PC-9 (cell line): Measurements from ENCODE around the gene IFI27L1. TPM values are rescaled to one million over a fixed set of nuclear protein-coding genes. Genes with fewer than 3 reads are reported as not detected.

Experiments
- BruUV-seq: library from RNA; stranded (reverse); fragments of 400-500 nt; replicated peaks from 2 replicates; lab custom pipeline; 2021; lab: Mats Ljungman, UMichigan
- CTCF ChIA-PET: fragments of 300-600 bp; sonication (Branson Sonifier 250); formaldehyde crosslinking; loops from one replicate; lab custom pipeline; 2022; ENCODE audit warnings: antibody characterized with exemption; lab: Charles Lee
- POLR2A ChIA-PET: fragments of 300-600 bp; sonication (Branson Sonifier 250); formaldehyde crosslinking; loops from one replicate; lab custom pipeline; 2022; ENCODE audit warnings: antibody characterized with exemption; ENCODE audit not compliant: unreplicated experiment; lab: Charles Lee
- DNase-seq, 2 experiments: peaks; one replicate each; pipeline versions ENCODE4 v3.0.0 to v3.0.0-alpha.2; 2015 to 2022; ENCODE audit warnings: mixed read lengths in 1 of 2
- H2AFZ ChIP-seq: fragments of 200-600 bp; sonication (generic); 2 replicates; pipeline ENCODE4 v1.8.1; 2017; ENCODE audit warnings: antibody characterized with exemption
- H3F3A ChIP-seq: fragments of 200-600 bp; sonication (generic); 2 replicates; pipeline ENCODE4 v1.8.1; 2017; ENCODE audit warnings: antibody characterized with exemption, mild to moderate bottlenecking, low read depth; ENCODE audit not compliant: insufficient read depth
- H3K27ac ChIP-seq: fragments of 200-600 bp; sonication (generic); 2 replicates; pipeline ENCODE4 v1.6.1; 2016; ENCODE audit warnings: mixed run types
- H3K27me3 ChIP-seq: fragments of 200-600 bp; sonication (generic); 2 replicates; pipeline ENCODE4 v1.6.1; 2016; ENCODE audit warnings: low read depth, mixed run types; ENCODE audit not compliant: insufficient read depth
- H3K36me3 ChIP-seq: fragments of 200-600 bp; sonication (generic); 2 replicates; pipeline ENCODE4 v1.6.1; 2016; ENCODE audit warnings: low read depth, mixed run types
- H3K4me1 ChIP-seq: fragments of 200-600 bp; sonication (generic); replicated peaks from 2 replicates; pipeline ENCODE4 v1.6.1; 2016; ENCODE audit warnings: mixed run types; ENCODE audit not compliant: insufficient read depth
- H3K4me2 ChIP-seq: fragments of 200-600 bp; sonication (generic); 2 replicates; pipeline ENCODE4 v1.6.1; 2017; ENCODE audit warnings: mixed run types
- H3K4me3 ChIP-seq: fragments of 200-600 bp; sonication (generic); 2 replicates; pipeline ENCODE4 v1.6.1; 2016; ENCODE audit warnings: mixed run types
- H3K79me2 ChIP-seq: fragments of 200-600 bp; sonication (generic); 2 replicates; pipeline ENCODE4 v1.6.1; 2017; ENCODE audit warnings: low read depth, mixed run types
- H3K9me2 ChIP-seq: fragments of 200-600 bp; sonication (generic); 2 replicates; pipeline ENCODE4 v1.8.1; 2017; ENCODE audit warnings: mild to moderate bottlenecking; ENCODE audit not compliant: insufficient read depth
- H3K9me3 ChIP-seq: fragments of 200-600 bp; sonication (generic); 2 replicates; pipeline ENCODE4 v1.8.1; 2016; ENCODE audit warnings: low read depth; ENCODE audit not compliant: insufficient read depth
- H4K20me1 ChIP-seq: fragments of 200-600 bp; sonication (generic); 2 replicates; pipeline ENCODE4 v1.8.1; 2017; ENCODE audit not compliant: insufficient read depth
- EZH2 ChIP-seq: fragments of 200-600 bp; sonication (generic); IDR thresholded peaks from 2 replicates; pipeline ENCODE4 v1.8.0; 2017; ENCODE audit warnings: antibody characterized with exemption, low read depth
- intact Hi-C: fragments of 100-400 bp; cut with micrococcal nuclease; formaldehyde crosslinking; loops from one replicate; pipeline ENCODE4 v1.10.0; 2022; ENCODE audit not compliant: unreplicated experiment
- total RNA-seq: library from RNA; stranded (reverse); gene quantifications from 2 replicates; pipeline ENCODE4 v1.2.3, GENCODE V29; 2021
- TF ChIP-seq, protein P1 (sequence below): fragments of 200-600 bp; sonication (generic); conservative IDR thresholded peaks from 2 replicates; pipeline ENCODE4 v1.6.1; 2017; ENCODE audit warnings: mixed run types, antibody characterized with exemption, mild to moderate bottlenecking, moderate library complexity

IFI27L1 gene
- total RNA-seq, 1 experiment from 2014 or later = 9.7 TPM

DNA sequence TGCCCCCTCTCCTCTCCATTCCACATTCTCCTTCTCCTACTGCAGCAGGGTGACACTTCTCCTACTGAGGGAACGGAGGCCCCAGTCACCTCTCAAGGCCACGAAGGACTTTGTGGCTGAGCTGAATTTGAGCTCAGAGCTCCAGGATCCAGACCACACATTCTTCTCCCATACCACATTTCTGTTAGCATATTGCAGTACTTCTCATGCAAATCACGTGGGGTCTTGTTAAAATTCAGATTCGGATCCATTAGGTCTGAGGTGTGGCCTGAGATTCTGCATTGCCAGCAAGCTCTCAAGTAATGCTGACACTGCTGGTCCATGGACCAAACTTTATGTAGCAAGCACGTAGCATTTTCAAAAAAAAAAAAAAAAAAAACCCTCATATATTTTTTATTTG, 57.9 kb downstream of the IFI27L1 start:
- H3K27me3 ChIP-seq = no peaks in the 10 kb centered on the region
- DNase-seq = no peak
- no peaks in the 10 kb centered on the region for H3K4me1 ChIP-seq
- no peak overlapping the region for H3K27ac ChIP-seq
- no TSS peak for BruUV-seq
- no peaks in the 10 kb centered on the region for H4K20me1 ChIP-seq
- no peaks in the 10 kb centered on the region for H3K36me3 ChIP-seq
- intact Hi-C loops = loop anchor here (5.0 kb wide), 1 partner anchor 87 kb away; no protein-coding TSS in a partner anchor
- no peak overlapping the region for H3K4me3 ChIP-seq
- TF ChIP-seq, protein P1, sequence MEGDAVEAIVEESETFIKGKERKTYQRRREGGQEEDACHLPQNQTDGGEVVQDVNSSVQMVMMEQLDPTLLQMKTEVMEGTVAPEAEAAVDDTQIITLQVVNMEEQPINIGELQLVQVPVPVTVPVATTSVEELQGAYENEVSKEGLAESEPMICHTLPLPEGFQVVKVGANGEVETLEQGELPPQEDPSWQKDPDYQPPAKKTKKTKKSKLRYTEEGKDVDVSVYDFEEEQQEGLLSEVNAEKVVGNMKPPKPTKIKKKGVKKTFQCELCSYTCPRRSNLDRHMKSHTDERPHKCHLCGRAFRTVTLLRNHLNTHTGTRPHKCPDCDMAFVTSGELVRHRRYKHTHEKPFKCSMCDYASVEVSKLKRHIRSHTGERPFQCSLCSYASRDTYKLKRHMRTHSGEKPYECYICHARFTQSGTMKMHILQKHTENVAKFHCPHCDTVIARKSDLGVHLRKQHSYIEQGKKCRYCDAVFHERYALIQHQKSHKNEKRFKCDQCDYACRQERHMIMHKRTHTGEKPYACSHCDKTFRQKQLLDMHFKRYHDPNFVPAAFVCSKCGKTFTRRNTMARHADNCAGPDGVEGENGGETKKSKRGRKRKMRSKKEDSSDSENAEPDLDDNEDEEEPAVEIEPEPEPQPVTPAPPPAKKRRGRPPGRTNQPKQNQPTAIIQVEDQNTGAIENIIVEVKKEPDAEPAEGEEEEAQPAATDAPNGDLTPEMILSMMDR = no peak
- no peak for TF ChIP-seq EZH2
- H3K4me2 ChIP-seq = no peak overlapping the region
- ChIA-PET POLR2A (no interaction called here), CTCF (no interaction called here)
- no peaks in the 10 kb centered on the region for H3F3A ChIP-seq
- H3K9me3 ChIP-seq = no peaks in the 10 kb centered on the region
- H3K9me2 ChIP-seq = no peaks in the 10 kb centered on the region
- no peak overlapping the region for H2AFZ ChIP-seq
- H3K79me2 ChIP-seq = no peaks in the 10 kb centered on the region

DNA sequence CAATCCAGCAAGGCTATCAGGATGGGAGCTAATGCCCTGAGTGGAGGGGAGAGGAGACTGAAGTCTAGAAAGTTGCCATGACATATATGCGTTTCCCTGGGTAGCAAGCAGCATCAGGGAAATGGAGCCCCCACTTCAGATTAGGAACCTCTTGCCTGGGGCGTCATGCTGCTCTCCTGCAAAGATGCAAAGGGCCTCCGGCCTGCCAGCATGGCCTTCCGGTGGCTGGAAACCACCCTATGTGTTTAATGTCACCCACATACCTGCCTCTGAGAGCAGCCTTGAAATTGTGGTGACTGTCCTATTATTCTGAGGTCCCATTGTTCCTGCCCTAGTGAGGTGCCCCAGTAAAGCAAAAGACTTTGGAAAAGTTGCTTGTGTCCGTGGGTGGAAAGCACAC, 58.3 kb downstream of the IFI27L1 start:
- no peaks in the 10 kb centered on the region for H3K36me3 ChIP-seq
- H3K4me3 ChIP-seq = no peak overlapping the region
- TF ChIP-seq, protein P1 = no peak
- no peak for TF ChIP-seq EZH2
- H3K9me3 ChIP-seq = no peaks in the 10 kb centered on the region
- CTCF ChIA-PET = no interaction called here
- POLR2A ChIA-PET = no interaction called here
- H2AFZ ChIP-seq = no peak overlapping the region
- no peak for DNase-seq
- H3K4me2 ChIP-seq = no peak overlapping the region
- H3K79me2 ChIP-seq = no peaks in the 10 kb centered on the region
- H3K27ac ChIP-seq = no peak overlapping the region
- intact Hi-C loops = loop anchor here (5.0 kb wide), 1 partner anchor 87 kb away; no protein-coding TSS in a partner anchor
- H3F3A ChIP-seq = no peaks in the 10 kb centered on the region
- H4K20me1 ChIP-seq = no peaks in the 10 kb centered on the region
- H3K4me1 ChIP-seq = no peaks in the 10 kb centered on the region
- H3K9me2 ChIP-seq = no peaks in the 10 kb centered on the region
- BruUV-seq = no TSS peak
- no peaks in the 10 kb centered on the region for H3K27me3 ChIP-seq

DNA sequence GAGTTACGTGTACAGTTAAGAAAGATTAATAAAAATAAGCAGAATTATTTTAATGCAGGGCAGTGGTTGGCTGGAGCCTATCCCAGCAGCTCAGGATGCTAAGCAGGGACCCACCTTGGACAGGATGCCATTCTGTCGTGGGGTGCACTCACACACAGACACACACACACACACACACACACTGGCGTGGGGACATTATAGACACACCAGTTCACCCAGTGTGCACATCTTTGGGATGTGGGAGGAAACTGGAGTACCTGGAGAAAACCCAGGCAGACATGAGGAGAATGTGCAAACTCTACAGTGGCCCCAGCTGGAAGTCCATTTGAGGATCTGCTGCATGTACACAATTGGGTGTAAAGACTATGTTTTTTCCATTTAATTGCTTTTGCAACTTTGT, 61.1 kb downstream of the IFI27L1 start:
- Histone ChIP-seq H3K79me2 (no peaks in the 10 kb centered on the region), H3K27ac (no peak overlapping the region), H3F3A (no peaks in the 10 kb centered on the region), H3K27me3 (no peaks in the 10 kb centered on the region), H3K9me3 (no peaks in the 10 kb centered on the region), H3K36me3 (no peaks in the 10 kb centered on the region), H3K4me3 (no peak overlapping the region), H3K4me2 (no peak overlapping the region), H4K20me1 (no peaks in the 10 kb centered on the region), H3K9me2 (no peaks in the 10 kb centered on the region), H3K4me1 (no peaks in the 10 kb centered on the region), H2AFZ (no peak overlapping the region)
- DNase-seq = no peak
- no TSS peak for BruUV-seq
- intact Hi-C loops = no loop called here
- TF ChIP-seq, protein P1 = no peak
- ChIA-PET CTCF (no interaction called here), POLR2A (no interaction called here)
